PC-9 (cell line): ENCODE results near the gene NOTO.
A peak's percentile ranks its signal among the peaks of the same experiment; 100 is the strongest.

Experiments
- EZH2 ChIP-seq: fragments of 200-600 bp; sonication (generic); IDR thresholded peaks from 2 replicates; pipeline ENCODE4 v1.8.0; 2017; ENCODE audit warnings: antibody characterized with exemption, low read depth
- TF ChIP-seq, protein P1 (sequence below): fragments of 200-600 bp; sonication (generic); conservative IDR thresholded peaks from 2 replicates; pipeline ENCODE4 v1.6.1; 2017; ENCODE audit warnings: mixed run types, antibody characterized with exemption, mild to moderate bottlenecking, moderate library complexity

DNA sequence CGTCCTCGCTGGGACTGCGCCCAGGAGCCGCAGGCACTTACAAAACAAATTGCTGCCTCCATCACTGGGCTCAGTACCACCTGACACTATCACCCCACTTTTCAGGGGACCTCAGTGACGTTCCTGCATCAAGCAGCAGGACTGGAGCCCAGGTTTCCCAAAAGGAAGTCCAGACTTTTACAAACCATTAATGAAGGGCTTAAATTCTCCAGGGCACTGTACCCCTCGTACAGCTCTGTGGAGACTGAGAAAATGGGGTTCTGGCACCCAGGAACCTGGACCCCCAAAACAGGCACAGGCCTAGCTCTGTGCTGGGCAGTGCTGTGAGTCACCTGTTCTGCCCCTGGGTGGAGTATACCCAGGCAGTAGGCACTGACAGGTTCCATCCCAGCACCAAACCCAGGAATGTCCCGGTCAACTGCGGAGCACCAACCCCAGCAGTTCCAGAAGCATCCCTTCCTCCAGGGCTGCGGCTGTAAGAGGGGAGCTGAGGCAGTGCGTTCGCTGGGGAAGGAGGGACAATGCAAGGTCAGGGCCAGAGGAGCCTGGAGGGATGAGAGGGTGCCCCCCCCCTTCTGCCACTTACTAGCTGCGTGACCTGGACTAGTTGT is 24.6 kb upstream of the NOTO start:
- TF ChIP-seq, protein P1, sequence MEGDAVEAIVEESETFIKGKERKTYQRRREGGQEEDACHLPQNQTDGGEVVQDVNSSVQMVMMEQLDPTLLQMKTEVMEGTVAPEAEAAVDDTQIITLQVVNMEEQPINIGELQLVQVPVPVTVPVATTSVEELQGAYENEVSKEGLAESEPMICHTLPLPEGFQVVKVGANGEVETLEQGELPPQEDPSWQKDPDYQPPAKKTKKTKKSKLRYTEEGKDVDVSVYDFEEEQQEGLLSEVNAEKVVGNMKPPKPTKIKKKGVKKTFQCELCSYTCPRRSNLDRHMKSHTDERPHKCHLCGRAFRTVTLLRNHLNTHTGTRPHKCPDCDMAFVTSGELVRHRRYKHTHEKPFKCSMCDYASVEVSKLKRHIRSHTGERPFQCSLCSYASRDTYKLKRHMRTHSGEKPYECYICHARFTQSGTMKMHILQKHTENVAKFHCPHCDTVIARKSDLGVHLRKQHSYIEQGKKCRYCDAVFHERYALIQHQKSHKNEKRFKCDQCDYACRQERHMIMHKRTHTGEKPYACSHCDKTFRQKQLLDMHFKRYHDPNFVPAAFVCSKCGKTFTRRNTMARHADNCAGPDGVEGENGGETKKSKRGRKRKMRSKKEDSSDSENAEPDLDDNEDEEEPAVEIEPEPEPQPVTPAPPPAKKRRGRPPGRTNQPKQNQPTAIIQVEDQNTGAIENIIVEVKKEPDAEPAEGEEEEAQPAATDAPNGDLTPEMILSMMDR = peak; percentile 53; the same call in 1 of the 2 replicates
- no peak for TF ChIP-seq EZH2
